ENCODE results near the gene CEP192.

Gene CEP192

GRCh38 chr18:12998332-12999060 lies 7.3 kb downstream of the CEP192 start:
- no peak overlapping the region for H3K9ac ChIP-seq (ENCODE audit: low read length)
- peaks cover 73% of the 10 kb centered on the region for H3K79me2 ChIP-seq (ENCODE audit: insufficient read depth, low read length)
- no peaks in the 10 kb centered on the region for H3K9me2 ChIP-seq (ENCODE audit: low read depth, low read length)
- no peaks in the 10 kb centered on the region for H3K27me3 ChIP-seq (ENCODE audit: insufficient read depth, low read length)
- H3K4me1 ChIP-seq (ENCODE audit: insufficient read depth, low read length, severe bottlenecking) = peaks cover 21% of the 10 kb centered on the region
- H3K4me2 ChIP-seq (ENCODE audit: low read length) = no peak overlapping the region
- H3K27ac ChIP-seq (ENCODE audit: low read depth, low read length, poor library complexity, severe bottlenecking) = no peak overlapping the region
- H4K20me1 ChIP-seq (ENCODE audit: insufficient read depth, low read length) = no peaks in the 10 kb centered on the region
- TF ChIP-seq EZH2 (IDR thresholded peaks at IDR 0.05; ENCODE audit: borderline replicate concordance, low read length) (no peak), CTCF (IDR thresholded peaks at IDR 0.05; ENCODE audit: low read length) (no peak)
- no peaks in the 10 kb centered on the region for H3K9me3 ChIP-seq (ENCODE audit: low read length)
- H3K4me3 ChIP-seq (ENCODE audit: low read depth, low read length, poor library complexity, severe bottlenecking) = no peak overlapping the region
- H3K36me3 ChIP-seq (ENCODE audit: insufficient read depth, low read length) = peaks cover 48% of the 10 kb centered on the region
- H2AFZ ChIP-seq (ENCODE audit: low read length) = no peak overlapping the region
- no peaks in the 10 kb centered on the region for H3F3A ChIP-seq (ENCODE audit: insufficient read depth, low read length)

GRCh38 chr18:13003466-13003896 lies 12.3 kb downstream of the CEP192 start:
- TF ChIP-seq CTCF (IDR thresholded peaks at IDR 0.05; ENCODE audit: low read length) (peak; percentile 84), EZH2 (IDR thresholded peaks at IDR 0.05; ENCODE audit: borderline replicate concordance, low read length) (no peak)
- Histone ChIP-seq H3K79me2 (ENCODE audit: insufficient read depth, low read length) (peaks cover 23% of the 10 kb centered on the region), H3K36me3 (ENCODE audit: insufficient read depth, low read length) (peaks cover 70% of the 10 kb centered on the region), H3K4me3 (ENCODE audit: low read depth, low read length, poor library complexity, severe bottlenecking) (no peak overlapping the region), H2AFZ (ENCODE audit: low read length) (no peak overlapping the region), H3K27ac (ENCODE audit: low read depth, low read length, poor library complexity, severe bottlenecking) (no peak overlapping the region), H3K9me3 (ENCODE audit: low read length) (no peaks in the 10 kb centered on the region), H3K9ac (ENCODE audit: low read length) (no peak overlapping the region), H4K20me1 (ENCODE audit: insufficient read depth, low read length) (no peaks in the 10 kb centered on the region), H3F3A (ENCODE audit: insufficient read depth, low read length) (no peaks in the 10 kb centered on the region), H3K27me3 (ENCODE audit: insufficient read depth, low read length) (no peaks in the 10 kb centered on the region), H3K9me2 (ENCODE audit: low read depth, low read length) (no peaks in the 10 kb centered on the region), H3K4me2 (ENCODE audit: low read length) (no peak overlapping the region), H3K4me1 (ENCODE audit: insufficient read depth, low read length, severe bottlenecking) (no peaks in the 10 kb centered on the region)

GRCh38 chr18:13004396-13004795 lies 13.2 kb downstream of the CEP192 start:
- Histone ChIP-seq H3K4me1 (ENCODE audit: insufficient read depth, low read length, severe bottlenecking) (no peaks in the 10 kb centered on the region), H3K79me2 (ENCODE audit: insufficient read depth, low read length) (peaks cover 14% of the 10 kb centered on the region), H3K27ac (ENCODE audit: low read depth, low read length, poor library complexity, severe bottlenecking) (no peak overlapping the region)

More at GRCh38 chr18:13004396-13004795, 13.2 kb downstream of the CEP192 start:
- H3K9me3 ChIP-seq (ENCODE audit: low read length) = no peaks in the 10 kb centered on the region
- no peak overlapping the region for H2AFZ ChIP-seq (ENCODE audit: low read length)
- H4K20me1 ChIP-seq (ENCODE audit: insufficient read depth, low read length) = no peaks in the 10 kb centered on the region
- H3F3A ChIP-seq (ENCODE audit: insufficient read depth, low read length) = no peaks in the 10 kb centered on the region
- H3K9ac ChIP-seq (ENCODE audit: low read length) = no peak overlapping the region
- H3K4me2 ChIP-seq (ENCODE audit: low read length) = no peak overlapping the region
- no peaks in the 10 kb centered on the region for H3K27me3 ChIP-seq (ENCODE audit: insufficient read depth, low read length)
- H3K9me2 ChIP-seq (ENCODE audit: low read depth, low read length) = no peaks in the 10 kb centered on the region
- H3K4me3 ChIP-seq (ENCODE audit: low read depth, low read length, poor library complexity, severe bottlenecking) = no peak overlapping the region
- H3K36me3 ChIP-seq (ENCODE audit: insufficient read depth, low read length) = peaks cover 77% of the 10 kb centered on the region
- no peak for TF ChIP-seq EZH2 (IDR thresholded peaks at IDR 0.05; ENCODE audit: borderline replicate concordance, low read length)
- TF ChIP-seq CTCF (IDR thresholded peaks at IDR 0.05; ENCODE audit: low read length) = no peak
